Activated CD4-positive, CD25-positive, alpha-beta regulatory T cell treated with anti-CD3 and anti-CD28 coated beads, Interleukin-2, amount 50 U/mL, for 16 hours (primary cell): ENCODE data around the gene TMEM229B.
"Not testable (repeated sequence)": the region's sequence is repeated elsewhere in the genome, so short reads cannot be mapped to it uniquely, and the experiment has no call there.

Experiments used
- DNase-seq: peaks from one replicate; pipeline ENCODE4 v3.0.0-alpha.2; 2020; ENCODE audit warnings: low read depth, low spot score

Gene TMEM229B

DNA sequence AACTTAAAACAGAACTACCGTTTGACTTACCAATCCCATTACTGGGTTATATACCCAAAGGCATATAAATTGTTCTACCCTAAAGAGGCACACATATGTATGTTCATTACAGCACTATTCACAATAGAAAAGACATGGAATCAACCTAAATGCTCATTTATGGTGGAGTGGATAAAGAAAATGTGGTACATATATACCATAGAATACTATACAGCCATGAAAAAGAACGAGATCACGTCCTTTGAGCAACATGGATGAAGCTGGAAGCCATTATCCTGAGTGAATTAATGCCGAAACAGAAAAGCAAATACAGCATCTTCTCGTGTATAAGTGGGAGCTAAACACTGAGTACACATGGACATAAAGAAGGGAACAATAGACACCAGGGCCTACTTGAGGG, 31.8 kb downstream of the TMEM229B start:
- DNase-seq: no peak

DNA sequence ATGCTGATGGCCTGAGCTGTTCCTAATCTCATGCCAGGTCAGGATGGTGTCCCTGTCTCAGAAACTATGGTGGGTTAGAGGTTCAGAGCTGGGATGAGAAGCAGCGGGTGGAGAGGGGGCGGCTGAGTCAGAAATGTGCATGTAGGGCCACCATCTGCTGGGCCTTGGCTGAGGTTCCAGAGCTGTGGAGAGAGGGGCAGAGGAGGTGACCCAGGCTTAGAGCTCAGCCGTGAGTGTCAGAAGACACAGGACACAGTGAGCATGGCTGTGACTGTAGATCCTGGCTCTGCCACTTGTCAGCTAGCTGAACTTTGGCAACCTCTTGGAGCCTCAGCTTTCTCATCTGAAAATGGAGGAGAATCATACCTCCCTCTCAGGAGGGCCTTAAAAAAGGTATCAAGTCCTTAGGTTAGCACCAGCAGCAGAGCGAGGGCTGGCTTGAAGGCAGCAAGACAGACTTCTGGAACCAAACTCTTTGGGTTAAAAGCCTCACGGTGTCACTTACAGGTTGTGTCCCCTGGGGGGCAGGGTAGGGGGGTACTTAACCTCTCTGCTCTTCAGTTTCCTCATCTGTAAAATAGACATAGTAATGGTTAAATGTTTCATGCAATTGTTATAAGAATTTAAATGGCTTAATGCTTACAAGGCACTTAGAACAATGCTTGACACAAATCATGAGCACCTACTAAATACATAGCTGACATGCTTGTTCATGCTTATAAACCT, 34.8 kb downstream of the TMEM229B start:
- no peak for DNase-seq

DNA sequence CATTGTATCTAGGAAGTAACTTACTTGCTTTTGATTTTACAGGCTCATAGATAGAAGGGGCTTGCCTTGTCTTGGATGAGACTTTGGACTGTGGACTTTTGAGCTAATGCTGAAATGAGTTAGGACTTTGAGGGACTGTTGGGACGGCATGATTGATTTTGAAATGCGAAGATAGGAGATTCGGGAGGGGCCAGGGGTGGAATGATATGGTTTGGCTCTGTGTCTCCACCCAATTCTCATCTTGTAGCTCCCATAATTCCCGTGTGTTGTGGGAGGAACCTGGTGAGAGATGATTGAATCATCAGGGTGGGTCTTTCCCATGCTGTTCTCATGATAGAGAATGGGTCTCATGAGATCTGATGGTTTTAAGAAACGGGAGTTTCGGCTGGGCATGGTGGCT, 36.9 kb downstream of the TMEM229B start:
- DNase-seq: not testable (repeated sequence)

DNA sequence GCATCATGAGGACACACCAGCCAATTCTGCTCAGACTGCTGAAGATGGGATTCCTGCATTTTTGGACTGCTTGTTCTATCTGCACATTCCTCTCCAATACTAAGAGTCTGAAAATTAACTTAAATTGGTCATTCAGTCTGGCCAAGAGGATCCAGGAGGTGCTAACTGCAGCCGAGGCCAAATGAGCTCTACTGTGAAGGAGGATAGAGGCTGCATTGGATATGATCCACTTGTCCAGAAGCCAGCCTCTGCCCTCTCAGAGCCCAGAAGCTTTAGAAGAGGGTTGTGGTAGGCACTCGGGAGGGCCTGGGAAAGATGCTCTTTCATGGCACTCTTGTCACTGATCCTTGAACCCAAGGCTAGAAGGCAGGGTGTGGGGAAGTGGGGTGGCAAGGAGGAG, 39.4 kb downstream of the TMEM229B start:
- no peak for DNase-seq

DNA sequence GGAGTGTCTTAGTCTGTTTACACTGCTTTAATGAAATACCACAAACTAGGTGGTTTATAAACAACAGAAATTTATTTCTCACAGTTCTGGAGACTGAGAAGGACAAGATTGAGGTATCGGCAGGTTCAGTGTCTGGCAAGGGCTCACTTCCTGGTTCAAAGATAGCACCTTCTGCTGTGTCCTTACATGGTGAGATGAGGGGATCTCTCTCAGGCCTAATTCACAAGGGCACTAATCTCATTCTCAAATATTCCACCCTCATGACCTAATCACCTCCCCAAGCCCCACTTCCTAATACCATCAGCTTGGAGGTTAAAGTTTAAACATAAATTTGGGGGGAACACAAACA, 41.5 kb downstream of the TMEM229B start:
- no peak for DNase-seq

DNA sequence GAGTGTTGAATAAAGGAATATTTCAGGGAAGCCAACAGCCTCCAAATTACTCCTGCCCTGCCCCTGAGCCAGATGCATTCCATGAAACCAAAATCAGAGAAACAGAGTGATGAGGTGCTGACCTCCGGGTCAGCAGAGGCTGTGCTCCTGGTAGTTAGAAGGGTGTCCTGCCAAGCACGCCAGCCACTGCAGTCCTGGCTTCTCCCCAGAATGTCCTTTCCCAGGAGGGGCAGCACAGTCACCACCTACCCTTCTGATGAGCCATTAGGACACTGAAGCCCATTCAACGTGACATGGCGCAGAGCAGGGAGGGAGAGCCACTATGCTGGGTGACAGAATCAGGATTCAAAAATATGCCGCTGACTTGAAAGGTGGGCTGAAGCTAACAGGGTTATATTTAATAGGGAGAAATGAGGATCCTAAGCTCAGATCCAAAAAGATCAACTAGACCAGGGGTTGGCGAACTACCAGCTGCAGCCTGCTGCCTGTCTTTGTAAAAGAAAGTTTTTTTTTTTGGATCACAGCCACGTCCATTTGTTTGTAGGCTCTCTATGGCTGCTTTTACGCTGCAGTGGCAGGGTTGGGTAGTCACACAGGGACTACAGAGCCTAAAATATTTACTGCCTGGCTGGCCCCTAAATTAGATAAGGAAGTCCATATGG, 42.0 kb downstream of the TMEM229B start:
- DNase-seq: no peak

DNA sequence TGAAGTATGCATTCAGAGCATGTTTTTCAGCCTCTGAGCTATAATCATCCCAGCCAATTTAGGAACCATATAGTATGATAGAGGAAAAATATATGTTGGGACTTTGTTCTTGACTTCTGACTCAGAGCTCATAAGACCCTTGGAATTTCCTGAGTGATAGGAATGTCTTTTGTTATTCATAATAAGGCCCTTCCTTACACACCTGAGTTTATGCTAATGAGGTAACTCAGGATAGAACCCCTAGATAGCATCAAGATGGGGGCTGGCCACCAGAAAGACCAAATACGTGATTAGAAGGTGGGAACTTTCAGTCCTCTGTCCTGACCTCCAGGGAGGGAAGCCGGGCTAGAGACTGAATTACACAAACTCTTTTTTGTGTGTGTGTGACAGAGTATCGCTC, 44.1 kb downstream of the TMEM229B start:
- no peak for DNase-seq

DNA sequence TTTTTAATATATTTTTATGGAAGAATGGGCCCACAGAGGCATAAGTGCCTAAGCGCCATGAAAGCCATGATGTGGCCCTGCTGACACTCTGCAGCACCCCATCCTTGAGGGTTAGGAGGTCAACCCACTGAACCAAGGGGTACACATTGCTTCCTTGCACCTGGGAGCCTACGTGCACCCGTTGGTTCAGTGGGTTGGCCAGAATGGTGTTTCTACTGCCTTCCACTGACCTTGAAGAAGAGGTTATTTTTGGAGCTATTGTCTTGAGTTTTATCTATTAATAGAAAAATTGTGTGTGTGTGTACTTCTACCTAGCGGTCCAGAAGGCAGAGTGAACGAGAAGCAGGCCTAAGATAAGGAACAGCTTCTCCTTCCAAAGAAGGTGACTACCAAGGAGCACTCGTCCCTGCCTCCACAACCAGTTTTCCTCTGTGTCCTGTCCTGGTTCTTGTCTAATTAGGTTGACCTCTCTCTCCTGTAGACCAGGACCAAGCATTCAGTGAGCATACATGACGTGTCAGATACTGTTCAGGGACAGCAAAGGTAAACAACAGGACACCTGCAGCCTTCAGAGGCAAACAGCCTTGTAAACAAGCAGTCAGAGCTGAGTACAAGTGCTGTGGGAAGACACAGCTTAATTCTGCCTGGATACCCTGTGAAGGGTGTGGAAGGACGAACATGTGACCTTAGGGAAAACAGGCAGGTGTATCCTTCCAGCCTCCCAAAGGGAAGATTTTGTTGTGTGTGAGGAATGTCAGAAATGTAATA, 46.2 kb downstream of the TMEM229B start:
- DNase-seq: no peak

DNA sequence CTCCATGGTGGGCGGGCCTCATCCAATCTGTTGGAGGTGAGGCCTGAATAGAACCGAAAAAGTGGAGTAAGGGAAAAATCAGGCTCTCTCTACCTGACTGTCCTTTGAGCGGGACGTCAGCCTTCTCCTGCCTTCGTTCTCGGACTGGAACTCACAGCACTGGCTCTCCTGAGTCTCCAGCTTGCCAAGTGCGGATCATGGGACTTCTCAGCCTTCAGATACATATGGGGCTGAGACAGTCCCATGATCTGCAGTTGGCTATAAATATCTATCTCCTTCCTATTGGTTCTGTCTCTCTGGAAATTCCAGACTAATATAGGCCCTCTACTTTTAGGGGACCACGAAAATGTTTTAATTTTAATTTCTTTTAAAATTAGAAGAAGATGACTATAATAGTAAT, 46.8 kb downstream of the TMEM229B start:
- DNase-seq: no peak

DNA sequence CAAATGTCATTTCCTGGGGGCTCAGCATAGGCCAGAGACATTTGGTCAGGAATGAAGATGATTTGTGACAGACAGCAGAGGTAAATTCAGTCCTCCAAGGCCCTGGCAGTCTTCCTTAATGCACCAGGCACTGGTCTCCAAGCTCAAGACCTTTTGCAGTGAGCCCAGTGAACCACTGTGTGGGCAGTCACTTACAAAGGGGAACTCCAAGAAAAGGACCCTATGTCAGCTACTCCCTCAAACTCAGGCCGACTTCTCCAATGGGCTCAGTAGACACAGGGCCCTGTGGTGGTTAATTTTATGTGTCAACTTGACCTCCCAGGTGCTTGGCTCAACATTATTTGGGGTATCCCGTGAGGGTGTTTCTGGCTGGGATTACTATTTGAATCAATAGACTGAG, 47.3 kb downstream of the TMEM229B start:
- DNase-seq: no peak

DNA sequence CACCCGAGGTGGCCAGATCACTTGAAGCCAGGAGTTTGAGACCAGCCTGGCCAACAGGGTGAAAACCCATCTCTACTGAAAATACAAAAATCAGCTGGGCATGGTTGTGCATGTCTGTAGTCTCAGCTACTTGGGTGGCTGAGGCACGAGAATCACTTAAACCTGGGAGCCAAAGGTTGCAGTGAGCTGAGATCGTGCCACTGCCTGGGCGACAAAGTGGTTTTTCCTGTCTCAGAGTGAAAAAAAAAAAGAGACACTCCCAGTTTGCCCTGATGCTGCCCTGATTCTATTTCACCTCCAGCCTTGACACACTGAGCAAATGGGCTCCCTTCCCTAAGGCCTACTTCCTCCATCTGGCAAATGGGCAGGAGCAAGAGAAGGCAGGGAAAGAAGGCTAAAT, 48.0 kb downstream of the TMEM229B start:
- DNase-seq: no peak

DNA sequence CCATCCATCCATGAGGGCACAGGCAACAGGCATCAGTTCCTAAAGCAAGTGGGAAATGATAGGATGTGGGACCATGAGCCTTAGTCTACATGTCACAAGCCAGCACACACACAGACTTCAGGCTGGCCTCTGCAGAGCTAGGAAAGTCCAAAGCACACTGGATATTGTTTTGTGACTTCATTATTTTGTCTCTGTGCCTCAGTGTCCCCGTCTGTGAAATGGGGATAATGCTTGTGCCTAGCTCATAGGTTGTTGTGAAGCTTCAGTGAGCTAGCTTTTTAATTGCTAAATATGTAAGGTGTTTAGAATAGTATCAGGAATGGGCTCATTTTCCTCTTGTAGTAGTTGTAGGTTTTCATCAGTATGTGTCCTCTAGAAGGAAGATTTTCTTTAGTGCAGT, 49.6 kb downstream of the TMEM229B start:
- no peak for DNase-seq

DNA sequence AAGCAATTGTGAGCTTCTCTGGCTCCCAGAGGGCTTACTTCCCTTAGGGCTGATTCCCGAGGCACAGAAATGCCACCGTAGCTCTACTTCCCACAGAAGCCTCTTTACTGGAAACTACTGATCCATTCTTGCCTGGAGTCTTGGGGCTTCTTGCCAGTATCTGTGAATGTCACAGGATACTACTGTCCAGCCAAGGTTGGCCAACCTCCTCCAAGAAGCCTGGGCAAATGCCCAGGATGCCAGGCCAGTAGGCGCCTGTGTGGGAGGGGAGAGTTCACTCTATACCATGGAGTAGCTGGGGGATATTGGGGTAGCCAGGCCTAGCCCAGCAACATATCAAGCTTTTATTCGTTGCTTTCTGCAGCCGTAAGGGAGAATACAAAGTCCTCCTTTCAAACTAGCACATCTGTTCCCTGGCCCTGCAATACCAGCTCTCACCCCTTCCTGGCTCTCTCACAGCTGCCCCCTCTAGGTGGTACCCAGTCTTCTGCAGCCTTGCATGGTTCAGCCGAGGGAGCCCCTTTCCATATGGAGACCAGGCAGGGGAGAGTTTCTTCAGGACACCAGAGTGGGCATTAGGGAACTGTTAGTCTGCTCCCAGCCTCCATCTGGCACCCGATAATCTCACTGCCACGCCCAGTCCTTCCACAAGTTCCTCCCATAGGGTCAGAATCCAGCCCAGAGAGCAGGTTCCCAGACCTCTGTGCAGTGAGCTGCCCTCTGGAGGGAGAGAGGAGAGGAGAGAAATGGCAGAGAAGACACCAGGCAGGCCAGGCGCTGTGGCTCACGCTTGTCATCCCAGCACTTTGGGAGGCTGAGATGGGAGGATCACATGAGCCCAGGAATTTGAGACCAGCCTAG, 52.3 kb downstream of the TMEM229B start:
- DNase-seq: no peak

DNA sequence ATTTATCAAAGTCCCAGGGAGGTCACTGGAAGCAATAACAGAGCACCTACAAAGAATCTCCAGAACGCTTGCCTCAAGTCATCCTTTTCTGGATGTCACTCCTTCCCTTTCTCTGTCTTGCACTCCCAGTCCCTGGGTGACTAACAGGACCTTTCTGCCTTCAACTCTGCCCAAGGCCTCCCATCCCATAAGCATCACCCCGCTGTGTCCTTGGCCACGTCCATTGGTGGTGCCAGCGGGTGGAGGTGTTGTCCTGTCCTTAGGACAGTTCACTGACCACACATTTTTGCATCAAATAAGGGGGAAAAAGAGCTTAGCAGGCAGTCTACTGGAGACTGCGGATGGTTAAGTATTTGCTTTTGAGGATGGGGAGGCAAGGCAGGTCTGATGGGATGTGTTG, 52.9 kb downstream of the TMEM229B start:
- DNase-seq: no peak

DNA sequence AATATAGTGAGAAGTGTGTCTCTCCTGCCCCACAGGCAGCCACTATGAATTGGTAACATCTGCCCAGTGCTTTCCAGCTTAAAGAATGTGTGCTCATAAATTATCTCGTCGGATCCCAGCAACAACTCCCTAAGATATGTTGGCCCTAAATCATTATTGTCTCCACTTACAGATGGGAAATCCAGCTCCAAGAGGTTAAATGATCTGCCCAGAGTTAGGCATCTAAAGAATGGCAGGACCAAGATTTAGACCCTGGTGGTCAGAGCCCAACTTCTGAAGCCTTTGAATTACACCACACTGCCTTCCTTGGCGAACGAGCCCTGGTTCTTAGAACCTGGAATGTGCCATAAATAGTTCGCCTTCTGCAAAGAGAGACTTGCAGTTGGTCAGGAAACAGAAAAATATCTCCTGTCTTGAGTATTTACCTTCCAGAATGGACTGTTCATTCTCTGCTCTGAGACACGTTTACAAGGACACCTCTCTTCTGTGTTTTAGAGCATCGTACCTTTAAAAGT, 56.4 kb downstream of the TMEM229B start:
- DNase-seq: no peak

DNA sequence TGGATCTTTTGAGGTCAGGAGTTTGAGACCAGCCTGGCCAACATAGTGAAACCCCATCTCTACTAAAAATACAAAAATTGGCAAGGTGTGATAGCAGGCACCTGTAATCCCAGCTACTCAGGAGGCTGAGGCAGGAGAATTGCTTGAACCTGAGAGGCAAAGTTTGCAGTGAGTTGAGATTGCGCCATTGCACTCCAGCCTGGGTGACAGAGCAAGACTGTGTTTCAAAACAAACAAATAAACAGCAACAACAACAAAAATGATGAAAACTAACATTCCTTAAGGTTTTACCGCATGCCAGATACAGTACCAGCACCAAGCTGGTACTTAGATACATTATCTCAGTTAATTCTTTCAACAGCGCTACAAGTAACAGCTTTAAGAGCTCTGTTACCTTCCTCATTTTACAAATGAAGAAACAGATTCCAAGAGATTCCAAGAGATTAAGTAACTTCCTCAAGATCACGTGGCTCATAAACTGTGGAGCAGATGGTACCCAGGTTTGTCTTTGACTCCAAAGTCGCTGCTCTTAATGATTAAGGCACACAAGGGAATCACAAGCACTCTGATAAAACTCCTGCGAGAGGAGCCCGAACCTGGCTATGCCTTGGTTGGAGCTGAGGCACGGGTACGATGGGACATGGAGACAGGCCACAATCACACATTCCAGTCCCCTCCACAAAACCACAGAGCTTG, 58.9 kb downstream of the TMEM229B start:
- no peak for DNase-seq

DNA sequence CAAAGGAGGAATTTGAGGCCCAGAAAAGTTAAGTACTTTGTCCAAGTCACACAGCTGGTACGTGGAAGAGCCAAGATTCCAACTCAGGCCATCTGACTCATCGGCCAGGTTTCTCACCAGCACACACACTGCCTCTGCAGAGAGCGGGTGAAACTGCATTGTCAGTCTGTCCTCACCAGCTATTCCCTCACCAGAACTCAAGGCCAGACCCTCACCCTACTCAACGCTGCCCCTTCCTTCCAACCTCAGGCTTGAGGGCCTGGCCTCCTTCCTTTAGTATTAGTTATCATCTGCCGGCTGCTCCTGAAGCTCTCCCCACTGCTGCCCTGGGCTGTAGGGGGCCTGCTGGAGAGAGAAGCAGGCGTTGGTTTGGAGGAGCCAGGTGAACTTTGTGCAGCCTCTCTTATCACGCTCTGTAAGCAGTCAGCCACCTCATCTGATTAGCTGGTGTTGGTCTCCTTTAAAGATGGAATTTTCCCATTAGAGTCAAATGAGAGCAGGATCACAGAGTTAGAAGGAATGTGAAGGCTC, 60.0 kb downstream of the TMEM229B start:
- DNase-seq: no peak

DNA sequence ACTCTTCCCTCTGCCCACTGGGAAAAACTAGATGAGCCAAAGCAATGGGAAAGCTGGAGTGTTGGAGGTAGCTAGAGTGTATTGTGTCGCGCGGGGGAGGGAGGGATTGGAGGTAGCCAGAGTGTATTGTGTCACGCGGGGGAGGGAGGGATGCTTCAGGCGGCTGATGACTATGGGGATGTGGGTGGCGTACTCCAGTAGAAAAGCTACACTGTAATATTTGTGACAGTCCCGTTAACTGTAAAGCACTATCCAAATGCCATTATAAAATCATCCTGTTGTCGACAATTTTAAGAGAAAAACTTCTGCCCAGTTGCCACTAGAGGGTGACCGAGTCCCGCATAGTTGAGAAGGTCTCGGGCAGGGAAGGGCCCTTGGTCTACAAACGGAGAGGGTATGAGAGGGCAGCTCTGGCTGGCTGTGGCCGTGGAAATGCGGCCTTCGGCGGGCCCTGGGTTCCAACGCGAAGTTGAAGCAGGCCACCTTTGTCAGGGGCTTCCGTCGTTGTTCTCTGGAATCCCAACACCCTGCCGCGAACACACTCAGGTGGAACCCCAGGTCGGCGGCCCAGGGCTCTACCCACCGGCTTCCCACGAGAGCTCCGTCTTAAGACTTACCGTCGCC, 61.4 kb downstream of the TMEM229B start:
- DNase-seq: peak; percentile 52

DNA sequence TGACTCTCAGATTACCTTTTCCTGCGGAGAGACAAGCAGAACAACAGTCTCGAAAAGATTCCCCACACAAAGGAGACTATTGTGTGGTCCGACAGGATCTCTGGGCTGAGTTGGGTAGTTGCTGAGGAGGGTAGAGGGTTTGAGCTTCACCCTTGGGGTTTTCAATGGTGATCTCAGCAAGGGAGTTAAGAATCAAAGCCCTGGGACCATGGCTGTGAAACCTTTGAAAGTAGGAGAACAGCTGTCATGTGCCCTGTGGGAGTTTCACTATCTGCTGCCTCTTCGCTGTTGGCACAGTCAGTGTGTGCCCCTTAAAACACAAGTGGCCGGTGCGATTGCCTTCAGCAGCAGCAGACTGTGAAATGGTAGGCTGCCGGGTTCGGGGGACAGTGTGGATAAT, 62.4 kb downstream of the TMEM229B start:
- no peak for DNase-seq

DNA sequence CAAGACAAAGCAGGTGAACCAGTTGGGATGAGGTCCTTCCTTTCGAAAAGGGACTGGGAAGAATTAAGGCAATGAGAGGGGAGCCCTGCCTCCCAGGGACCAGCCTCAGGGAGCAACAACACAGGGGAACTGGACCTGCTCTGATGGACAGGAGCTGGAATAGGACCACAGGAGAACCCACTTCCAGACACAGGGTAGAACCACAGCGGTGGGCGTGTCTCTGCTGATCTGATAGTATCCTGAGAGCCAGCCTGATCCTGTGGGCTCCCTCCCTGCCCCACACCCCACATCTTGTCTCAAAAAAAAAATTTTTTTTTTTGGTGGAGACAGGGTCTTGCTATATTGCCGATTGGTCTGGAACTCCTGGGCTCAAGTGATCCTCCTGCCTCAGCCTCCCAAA, 62.9 kb downstream of the TMEM229B start:
- DNase-seq: no peak
